ENCODE measurements around the gene ULK2. TPM values are rescaled to one million over a fixed set of nuclear protein-coding genes. Genes with fewer than 3 reads are reported as not detected.

Gene ULK2
- total and polyA plus RNA-seq, 11 donors: 4.6 to 25.6 (median 17.7) TPM

GRCh38 chr17:19785854-19786253 is 81.9 kb downstream of the ULK2 start:
- ATAC-seq: no peak
- H3K36me3 ChIP-seq: peaks cover 0 to 92% (median 74%) of the 10 kb centered on the region in 9 donors

GRCh38 chr17:19781488-19782458 is 86.0 kb downstream of the ULK2 start:
- DNase-seq: no peak

More at GRCh38 chr17:19785854-19786253, 81.9 kb downstream of the ULK2 start:
- no peak overlapping the region for H3K27ac ChIP-seq
- DNase-seq: no peak
- WGBS, 4 donors: 72 to 79% (median 73%) methylated on average over 4 of the region's 4 CpGs
- H3K27me3 ChIP-seq: no peaks in the 10 kb centered on the region
- intact Hi-C loops (cut with DNase I): no loop called here
- TF ChIP-seq POLR2A (IDR thresholded peaks at IDR 0.05) (no peak), CTCF (IDR thresholded peaks at IDR 0.05) (no peak)
- H3K4me3 ChIP-seq: no peak overlapping the region
- no peaks in the 10 kb centered on the region for H3K4me1 ChIP-seq
- H3K9me3 ChIP-seq: no peaks in the 10 kb centered on the region

GRCh38 chr17:19780846-19781245 is 86.9 kb downstream of the ULK2 start:
- DNase-seq (no peak), ATAC-seq (no peak)
- H3K4me3 ChIP-seq: no peak overlapping the region
- H3K27ac ChIP-seq: no peak overlapping the region
- no peaks in the 10 kb centered on the region for H3K9me3 ChIP-seq
- peaks cover 0 to 100% (median 87%) of the 10 kb centered on the region in 9 donors for H3K36me3 ChIP-seq
- no peaks in the 10 kb centered on the region for H3K4me1 ChIP-seq
- no peak for TF ChIP-seq CTCF (IDR thresholded peaks at IDR 0.05)
- no peak for TF ChIP-seq POLR2A (IDR thresholded peaks at IDR 0.05)
- WGBS, 4 donors: 87 to 95% (median 92%) methylated on average over 4 of the region's 4 CpGs
- intact Hi-C loops (cut with DNase I): no loop called here
- H3K27me3 ChIP-seq: no peaks in the 10 kb centered on the region

More at GRCh38 chr17:19781488-19782458, 86.0 kb downstream of the ULK2 start:
- WGBS, 4 donors: 91 to 96% (median 94%) methylated on average over 9 of the region's 9 CpGs
- ATAC-seq: no peak
- no peaks in the 10 kb centered on the region for H3K4me1 ChIP-seq
- intact Hi-C loops (cut with DNase I): no loop called here
- H3K9me3 ChIP-seq: no peaks in the 10 kb centered on the region
- no peak overlapping the region for H3K4me3 ChIP-seq
- H3K27ac ChIP-seq: no peak overlapping the region
- peaks cover 0 to 97% (median 80%) of the 10 kb centered on the region in 9 donors for H3K36me3 ChIP-seq
- TF ChIP-seq CTCF (IDR thresholded peaks at IDR 0.05): no peak
- no peak for TF ChIP-seq POLR2A (IDR thresholded peaks at IDR 0.05)
- no peaks in the 10 kb centered on the region for H3K27me3 ChIP-seq

- H3K36me3 ChIP-seq: peaks cover 0 to 57% (median 45%) of the 10 kb centered on the region in 9 donors
- intact Hi-C loops (cut with DNase I): no loop called here
- no peak for TF ChIP-seq CTCF (IDR thresholded peaks at IDR 0.05)
- no peak for TF ChIP-seq POLR2A (IDR thresholded peaks at IDR 0.05)
- WGBS, 4 donors: 93 to 97% (median 94%) methylated on average over 6 of the region's 6 CpGs
- H3K4me3 ChIP-seq: no peak overlapping the region
- H3K9me3 ChIP-seq: no peaks in the 10 kb centered on the region
- DNase-seq: no peak
- peaks cover 0 to 6% (median 0%) of the 10 kb centered on the region in 12 donors for H3K4me1 ChIP-seq
- no peaks in the 10 kb centered on the region for H3K27me3 ChIP-seq
- no peak for ATAC-seq
- H3K27ac ChIP-seq: no peak overlapping the region
These were observed 94.2 kb downstream of the ULK2 start for GRCh38 chr17:19773534-19773933.

Measured in heart left ventricle (tissue), 16 donors.